ENCODE data around the gene TOMM70.

Gene TOMM70

GRCh38 chr3:100412912-100413590 lies 12.2 kb upstream of the TOMM70 start:
- DNase-seq (ENCODE audit: low read depth, low spot score), result no peak
- H3K27ac ChIP-seq, result no peak overlapping the region

- DNase-seq (ENCODE audit: low read depth, low spot score), result no peak
- H3K27ac ChIP-seq, result no peak overlapping the region
Measured at GRCh38 chr3:100411091-100411982, 10.4 kb upstream of the TOMM70 start.

GRCh38 chr3:100407977-100408532 lies 7.2 kb upstream of the TOMM70 start:
- H3K27ac ChIP-seq, result no peak overlapping the region
- no peak for DNase-seq (ENCODE audit: low read depth, low spot score)

- no peak for DNase-seq (ENCODE audit: low read depth, low spot score)
- no peak overlapping the region for H3K27ac ChIP-seq
Measured at GRCh38 chr3:100407164-100407563, 6.3 kb upstream of the TOMM70 start.

- no peak overlapping the region for H3K27ac ChIP-seq
- DNase-seq (ENCODE audit: low read depth, low spot score), result no peak
Measured at GRCh38 chr3:100404250-100404548, 3.3 kb upstream of the TOMM70 start.

- H3K27ac ChIP-seq, result no peak overlapping the region
- no peak for DNase-seq (ENCODE audit: low read depth, low spot score)
Measured at GRCh38 chr3:100403362-100404249, 2.7 kb upstream of the TOMM70 start.

GRCh38 chr3:100402891-100403290 lies 2.0 kb upstream of the TOMM70 start:
- no peak overlapping the region for H3K27ac ChIP-seq
- no peak for DNase-seq (ENCODE audit: low read depth, low spot score)

- H3K27ac ChIP-seq, result peak overlapping the region; percentile 76
- no peak for DNase-seq (ENCODE audit: low read depth, low spot score)
Measured at GRCh38 chr3:100402256-100402655, 1.4 kb upstream of the TOMM70 start.

- peak overlapping the region; percentile 76 for H3K27ac ChIP-seq
- DNase-seq (ENCODE audit: low read depth, low spot score), result no peak
Measured at GRCh38 chr3:100401674-100402041, 769 bp upstream of the TOMM70 start.

GRCh38 chr3:100400419-100400779 lies 490 bp downstream of the TOMM70 start:
- DNase-seq (ENCODE audit: low read depth, low spot score), result no peak
- peak overlapping the region; percentile 76 for H3K27ac ChIP-seq

GRCh38 chr3:100399341-100400071 lies 1.4 kb downstream of the TOMM70 start:
- no peak overlapping the region for H3K27ac ChIP-seq
- no peak for DNase-seq (ENCODE audit: low read depth, low spot score)

GRCh38 chr3:100396967-100397366 lies 3.9 kb downstream of the TOMM70 start:
- DNase-seq (ENCODE audit: low read depth, low spot score), result no peak
- no peak overlapping the region for H3K27ac ChIP-seq

GRCh38 chr3:100395679-100396431 lies 5.0 kb downstream of the TOMM70 start:
- H3K27ac ChIP-seq, result no peak overlapping the region
- no peak for DNase-seq (ENCODE audit: low read depth, low spot score)

GRCh38 chr3:100389025-100389424 lies 11.9 kb downstream of the TOMM70 start:
- no peak overlapping the region for H3K27ac ChIP-seq
- no peak for DNase-seq (ENCODE audit: low read depth, low spot score)

- DNase-seq (ENCODE audit: low read depth, low spot score), result no peak
- H3K27ac ChIP-seq, result no peak overlapping the region
Measured at GRCh38 chr3:100386437-100387074, 14.3 kb downstream of the TOMM70 start.

GRCh38 chr3:100384733-100385525 lies 16.0 kb downstream of the TOMM70 start:
- no peak overlapping the region for H3K27ac ChIP-seq
- DNase-seq (ENCODE audit: low read depth, low spot score), result no peak

- no peak for DNase-seq (ENCODE audit: low read depth, low spot score)
Measured at GRCh38 chr3:100376301-100376700, 24.6 kb downstream of the TOMM70 start.

GRCh38 chr3:100374521-100374920 lies 26.4 kb downstream of the TOMM70 start:
- no peak for DNase-seq (ENCODE audit: low read depth, low spot score)

More at GRCh38 chr3:100376301-100376700, 24.6 kb downstream of the TOMM70 start:
- H3K27ac ChIP-seq, result no peak overlapping the region

More at GRCh38 chr3:100374521-100374920, 26.4 kb downstream of the TOMM70 start:
- no peak overlapping the region for H3K27ac ChIP-seq
